ENCODE measurements around the gene RNF26. TPM values are rescaled to one million over a fixed set of nuclear protein-coding genes. Genes with fewer than 3 reads are reported as not detected.

RNF26 gene
- total RNA-seq, 8 experiments from 2014 or later, result 5.7 to 26.5 (median 10.9) TPM

GRCh38 chr11:119352857-119353260 is 18.5 kb downstream of the RNF26 start:
- peak; percentile 15 to 86 (median 72) for ATAC-seq (replicated peaks in 6 of 8)
- H3K4me3 ChIP-seq, result no peak overlapping the region
- no peak overlapping the region for H3K27ac ChIP-seq
- peaks cover 13 to 37% of the 10 kb centered on the region in 2 donors for H3K4me1 ChIP-seq (replicated peaks in 1 of 2)
- WGBS, 10 experiments, result 0 to 33% (median 14%) methylated on average over 1 to 3 of the region's 4 CpGs; no CpG with 5 or more reads in 1 of the 10 experiments
- in situ Hi-C loops (cut with MboI; ENCODE audit: low pct_unique_long_range_greater_than_20kb in 2 of 9, low sequenced_read_pairs in 9 of 9, unreplicated experiment in 9 of 9), result loop anchor here in 2 of 9 experiments (10.0 kb wide), 2 partner anchors 112 to 122 kb away; no protein-coding TSS in a partner anchor

DNA sequence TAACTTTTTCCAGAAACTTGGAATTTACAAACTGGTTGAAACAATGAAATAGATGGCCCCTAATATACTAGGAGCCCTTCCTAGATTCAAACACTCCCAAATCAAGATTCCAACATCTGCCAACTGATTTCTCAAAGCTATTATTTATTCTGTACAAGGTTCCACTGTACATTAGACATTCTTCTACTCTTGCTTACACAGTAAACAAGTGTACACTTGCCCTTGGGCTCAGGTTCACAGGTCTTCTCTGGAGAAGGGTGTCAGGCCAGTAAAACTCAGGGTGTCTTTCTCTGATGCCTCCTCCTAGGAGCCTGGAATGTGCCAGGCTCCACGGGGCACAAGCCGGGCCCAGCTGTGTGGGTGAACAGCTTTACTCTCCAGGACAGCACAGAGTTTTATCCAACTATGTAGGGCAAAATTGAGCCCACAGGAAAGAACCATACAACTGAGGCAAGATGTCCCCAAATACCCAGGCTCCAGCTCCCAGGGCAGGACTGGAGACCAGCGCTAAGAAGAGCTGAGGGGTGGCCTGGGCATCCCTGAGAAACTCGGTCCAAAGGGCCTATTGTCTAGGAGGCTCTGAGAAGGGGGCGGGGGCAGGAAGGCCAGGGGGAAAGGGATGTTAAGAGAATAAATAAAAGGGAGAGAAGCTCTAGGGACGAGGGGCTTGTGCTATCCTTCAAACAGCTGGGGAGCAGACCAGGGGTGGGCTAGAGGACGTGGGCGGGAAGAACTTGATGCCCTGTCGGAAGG is 20.9 kb downstream of the RNF26 start:
- WGBS, 10 experiments, result 24 to 100% (median 58%) methylated on average over 1 to 3 of the region's 9 CpGs; no CpG with 5 or more reads in 6 of the 10 experiments
- no peak for ATAC-seq (replicated peaks in 6 of 8)
- in situ Hi-C loops (cut with MboI; ENCODE audit: low pct_unique_long_range_greater_than_20kb in 2 of 9, low sequenced_read_pairs in 9 of 9, unreplicated experiment in 9 of 9), result loop anchor here in 2 of 9 experiments (10.0 kb wide), 2 partner anchors 110 to 120 kb away; no protein-coding TSS in a partner anchor
- no peak overlapping the region for H3K27ac ChIP-seq
- no peak overlapping the region for H3K4me3 ChIP-seq
- H3K4me1 ChIP-seq (replicated peaks in 1 of 2), result peaks cover 13 to 37% of the 10 kb centered on the region in 2 donors

DNA sequence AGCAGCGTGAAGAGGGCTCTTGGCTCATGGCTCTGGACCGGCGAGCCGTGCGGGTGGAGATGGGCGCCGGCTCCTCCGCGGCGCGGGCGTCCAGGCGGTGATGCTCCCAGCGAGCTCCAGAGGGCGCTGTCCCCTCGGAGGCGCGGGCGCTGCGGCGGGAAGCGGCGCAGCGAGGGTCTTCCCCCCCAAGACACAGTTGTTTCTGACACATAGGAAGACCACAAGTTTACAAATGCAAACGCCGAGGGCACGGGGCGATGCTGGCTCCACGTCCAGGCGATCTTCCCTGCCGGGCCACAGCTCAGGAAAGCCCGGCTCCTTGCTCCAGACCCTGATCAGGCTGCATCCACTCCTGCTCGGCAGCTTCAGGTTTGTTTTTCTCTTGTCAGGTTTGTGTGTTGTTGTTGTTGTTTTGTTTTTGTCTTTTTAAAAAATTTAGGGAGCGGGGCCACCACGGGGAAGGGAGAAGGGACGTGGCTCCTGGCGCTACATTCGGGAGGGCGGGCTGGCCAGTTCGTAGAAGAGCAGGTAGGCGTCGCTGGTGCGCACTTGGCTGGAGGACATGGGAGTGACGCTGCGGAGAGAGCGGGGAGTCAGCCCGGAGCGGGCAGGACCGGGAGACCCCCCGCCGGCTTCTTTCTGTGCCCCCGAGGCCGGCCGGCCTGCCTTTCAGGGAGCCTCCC is 22.2 kb downstream of the RNF26 start:
- peak; percentile 55 to 81 (median 71) for ATAC-seq (replicated peaks in 6 of 8)
- WGBS, 10 experiments, result 0 to 10% (median 1%) methylated on average over 2 to 19 of the region's 54 CpGs; no CpG with 5 or more reads in 2 of the 10 experiments
- Histone ChIP-seq H3K27ac (no peak overlapping the region), H3K4me3 (peak overlapping the region; percentile 15 to 26 (median 25)), H3K4me1 (replicated peaks in 1 of 2) (peaks cover 21 to 47% of the 10 kb centered on the region in 2 donors)
- in situ Hi-C loops (cut with MboI; ENCODE audit: low pct_unique_long_range_greater_than_20kb in 2 of 9, low sequenced_read_pairs in 9 of 9, unreplicated experiment in 9 of 9), result loop anchor here in 2 of 9 experiments (10.0 kb wide), 2 partner anchors 108 to 118 kb away; no protein-coding TSS in a partner anchor

DNA sequence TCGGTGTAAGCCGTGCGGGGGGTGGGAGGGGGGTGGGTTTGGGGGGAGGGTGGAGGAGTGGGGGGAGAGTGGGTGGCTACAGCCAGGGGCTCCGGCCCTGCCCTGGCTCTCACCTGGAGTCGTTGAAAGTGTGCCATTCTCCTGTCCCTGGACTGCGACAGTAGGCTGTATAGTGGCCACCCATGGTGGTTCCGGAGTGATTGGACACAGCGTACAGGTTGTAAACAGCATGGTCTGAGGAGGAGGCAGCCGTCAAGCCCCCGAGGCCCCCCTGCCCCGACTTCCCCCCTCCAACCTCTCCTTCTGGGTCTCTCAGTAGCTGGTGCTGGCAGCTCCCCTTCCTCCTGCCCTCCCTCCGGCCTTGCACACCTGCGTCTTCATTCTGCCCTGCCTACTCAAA is 22.7 kb downstream of the RNF26 start:
- Histone ChIP-seq H3K27ac (no peak overlapping the region), H3K4me1 (replicated peaks in 1 of 2) (peaks cover 27 to 48% of the 10 kb centered on the region in 2 donors), H3K4me3 (peak overlapping the region in 4 of 5 donors; percentile 20 to 26 (median 26))
- ATAC-seq (replicated peaks in 6 of 8), result no peak
- in situ Hi-C loops (cut with MboI; ENCODE audit: low pct_unique_long_range_greater_than_20kb in 2 of 9, low sequenced_read_pairs in 9 of 9, unreplicated experiment in 9 of 9), result loop anchor here in 2 of 9 experiments (10.0 kb wide), 2 partner anchors 108 to 118 kb away; no protein-coding TSS in a partner anchor
- WGBS, 10 experiments, result 80% methylated on average over 1 of the region's 13 CpGs; no CpG with 5 or more reads in 8 of the 10 experiments

DNA sequence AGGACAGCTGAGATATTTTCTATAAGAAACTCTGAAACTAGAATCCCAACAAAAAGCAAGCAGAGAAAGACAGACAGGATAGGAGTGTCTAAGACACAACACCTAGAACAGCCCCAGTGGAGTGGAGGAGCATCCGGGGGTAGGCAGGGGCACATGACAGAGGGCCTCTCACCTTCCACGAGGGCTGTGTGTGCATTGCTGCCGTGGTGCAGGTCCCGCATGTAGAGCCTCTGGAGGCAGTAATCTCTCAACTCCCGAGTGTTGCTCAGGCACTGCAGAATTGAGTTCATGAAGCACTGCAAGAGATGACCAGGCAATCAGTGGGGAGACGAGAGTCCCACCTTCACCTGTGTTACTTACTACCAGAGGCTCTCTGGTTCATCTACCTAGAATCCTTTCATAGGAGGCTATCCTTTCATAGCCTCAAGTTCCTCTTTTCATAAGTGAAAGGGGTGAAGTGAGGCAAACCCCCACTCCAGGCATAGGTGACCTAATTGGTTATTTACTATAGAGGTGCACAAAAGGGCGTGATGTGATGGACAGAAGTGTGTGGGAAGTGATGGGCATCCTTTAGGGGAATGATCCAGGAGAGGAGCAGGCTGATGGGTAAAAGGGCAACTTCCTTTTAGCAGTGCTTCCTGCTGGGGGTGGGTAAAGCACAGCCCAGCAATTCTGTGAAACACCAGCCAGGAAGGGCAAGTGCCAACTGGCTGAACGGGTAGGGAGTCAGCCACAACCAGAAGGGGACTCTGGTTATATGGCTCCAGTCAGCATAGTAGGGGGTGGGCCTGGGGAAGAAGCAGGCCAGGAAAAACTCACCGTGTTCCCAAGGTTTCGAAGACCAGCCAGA is 25.3 kb downstream of the RNF26 start:
- in situ Hi-C loops (cut with MboI; ENCODE audit: low pct_unique_long_range_greater_than_20kb in 2 of 9, low sequenced_read_pairs in 9 of 9, unreplicated experiment in 9 of 9), result loop anchor here in 3 of 9 experiments (10.0 kb wide), 2 partner anchors 105 to 115 kb away; no protein-coding TSS in a partner anchor
- no peak for ATAC-seq (replicated peaks in 6 of 8)

GRCh38 chr11:119361056-119361787 is 26.9 kb downstream of the RNF26 start:
- peak overlapping the region; percentile 6 to 55 for H3K27ac ChIP-seq
- peaks cover 30 to 50% of the 10 kb centered on the region in 2 donors for H3K4me1 ChIP-seq (replicated peaks in 1 of 2)
- in situ Hi-C loops (cut with MboI; ENCODE audit: low pct_unique_long_range_greater_than_20kb in 2 of 9, low sequenced_read_pairs in 9 of 9, unreplicated experiment in 9 of 9), result loop anchor here in 1 of 9 experiments (10.0 kb wide), 1 partner anchor 114 kb away; no protein-coding TSS in a partner anchor
- 0 to 50% (median 24%) methylated on average over 1 to 4 of the region's 8 CpGs; no CpG with 5 or more reads in 3 of the 10 experiments for WGBS, 10 experiments
- ATAC-seq (replicated peaks in 6 of 8), result peak; percentile 58 to 88 (median 86)
- H3K4me3 ChIP-seq, result no peak overlapping the region

More for the DNA sequence above, 25.3 kb downstream of the RNF26 start:
- Histone ChIP-seq H3K4me1 (replicated peaks in 1 of 2) (peaks cover 30 to 53% of the 10 kb centered on the region in 2 donors), H3K27ac (no peak overlapping the region), H3K4me3 (no peak overlapping the region)
- 60 to 100% (median 89%) methylated on average over 1 to 6 of the region's 10 CpGs; no CpG with 5 or more reads in 2 of the 10 experiments for WGBS, 10 experiments

- Histone ChIP-seq H3K27ac (peak overlapping the region in 1 of 2 donors; percentile 35), H3K4me1 (replicated peaks in 1 of 2) (peaks cover 33 to 48% of the 10 kb centered on the region in 2 donors), H3K4me3 (no peak overlapping the region)
- in situ Hi-C loops (cut with MboI; ENCODE audit: low pct_unique_long_range_greater_than_20kb in 2 of 9, low sequenced_read_pairs in 9 of 9, unreplicated experiment in 9 of 9), result loop anchor here in 1 of 9 experiments (10.0 kb wide), 1 partner anchor 113 kb away; no protein-coding TSS in a partner anchor
- WGBS, 10 experiments, result 70 to 100% (median 78%) methylated on average over 3 to 7 of the region's 11 CpGs; no CpG with 5 or more reads in 2 of the 10 experiments
- peak in 1 of 8 experiments; percentile 5 for ATAC-seq (replicated peaks in 6 of 8)
Observed at GRCh38 chr11:119361941-119362725, 27.8 kb downstream of the RNF26 start.

DNA sequence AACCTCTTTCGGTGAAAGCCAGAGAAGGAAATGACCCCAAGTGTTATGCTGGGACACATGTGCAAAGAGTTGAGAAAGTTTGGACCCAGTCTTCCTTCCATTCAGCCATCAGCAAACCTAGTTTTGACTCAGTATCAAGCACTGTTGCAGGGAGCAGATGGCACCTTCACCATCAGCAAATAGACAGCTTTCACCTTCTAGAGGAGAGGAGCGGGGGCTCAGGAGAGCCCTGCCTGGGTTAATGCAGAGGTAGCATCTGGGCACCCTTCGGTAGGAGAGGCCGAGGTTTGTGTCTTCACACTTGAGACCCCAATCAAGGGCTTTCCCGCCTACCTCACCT is 28.4 kb downstream of the RNF26 start:
- Histone ChIP-seq H3K4me3 (no peak overlapping the region), H3K4me1 (replicated peaks in 1 of 2) (peaks cover 39 to 51% of the 10 kb centered on the region in 2 donors), H3K27ac (no peak overlapping the region)
- WGBS, 10 experiments, result 80 to 100% methylated on average over 2 to 3 of the region's 5 CpGs; no CpG with 5 or more reads in 8 of the 10 experiments
- ATAC-seq (replicated peaks in 6 of 8), result no peak
- in situ Hi-C loops (cut with MboI; ENCODE audit: low pct_unique_long_range_greater_than_20kb in 2 of 9, low sequenced_read_pairs in 9 of 9, unreplicated experiment in 9 of 9), result loop anchor here in 1 of 9 experiments (10.0 kb wide), 1 partner anchor 112 kb away; no protein-coding TSS in a partner anchor

- in situ Hi-C loops (cut with MboI; ENCODE audit: low pct_unique_long_range_greater_than_20kb in 2 of 9, low sequenced_read_pairs in 9 of 9, unreplicated experiment in 9 of 9), result loop anchor here in 1 of 9 experiments (10.0 kb wide), 1 partner anchor 112 kb away; no protein-coding TSS in a partner anchor
- Histone ChIP-seq H3K4me3 (peak overlapping the region; percentile 34 to 48 (median 42)), H3K27ac (no peak overlapping the region), H3K4me1 (replicated peaks in 1 of 2) (peaks cover 44 to 56% of the 10 kb centered on the region in 2 donors)
- ATAC-seq (replicated peaks in 6 of 8), result no peak
- no CpG with 5 or more reads among the region's 44 CpGs for WGBS, 10 experiments
Observed at GRCh38 chr11:119363081-119363850, 28.9 kb downstream of the RNF26 start.

GRCh38 chr11:119363851-119364590 is 29.7 kb downstream of the RNF26 start:
- H3K4me1 ChIP-seq (replicated peaks in 1 of 2), result peaks cover 52 to 64% of the 10 kb centered on the region in 2 donors
- no peak overlapping the region for H3K27ac ChIP-seq
- peak overlapping the region; percentile 34 to 48 (median 42) for H3K4me3 ChIP-seq
- in situ Hi-C loops (cut with MboI; ENCODE audit: low pct_unique_long_range_greater_than_20kb in 2 of 9, low sequenced_read_pairs in 9 of 9, unreplicated experiment in 9 of 9), result loop anchor here in 1 of 9 experiments (10.0 kb wide), 1 partner anchor 111 kb away; no protein-coding TSS in a partner anchor
- 0 to 17% methylated on average over 1 to 2 of the region's 88 CpGs; no CpG with 5 or more reads in 8 of the 10 experiments for WGBS, 10 experiments
- ATAC-seq (replicated peaks in 6 of 8), result peak in 7 of 8 experiments; percentile 1 to 57 (median 36)
